Suppressor macrophage treated with lipopolysaccharide for 4 hours (primary cell): ENCODE data around the gene PRKD1.
"Not testable (repeated sequence)": the region's sequence is repeated elsewhere in the genome, so short reads cannot be mapped to it uniquely, and the experiment has no call there.

Experiments used
- DNase-seq: peaks from one replicate; pipeline ENCODE4 v3.0.0-alpha.2; 2020

PRKD1 gene

DNA sequence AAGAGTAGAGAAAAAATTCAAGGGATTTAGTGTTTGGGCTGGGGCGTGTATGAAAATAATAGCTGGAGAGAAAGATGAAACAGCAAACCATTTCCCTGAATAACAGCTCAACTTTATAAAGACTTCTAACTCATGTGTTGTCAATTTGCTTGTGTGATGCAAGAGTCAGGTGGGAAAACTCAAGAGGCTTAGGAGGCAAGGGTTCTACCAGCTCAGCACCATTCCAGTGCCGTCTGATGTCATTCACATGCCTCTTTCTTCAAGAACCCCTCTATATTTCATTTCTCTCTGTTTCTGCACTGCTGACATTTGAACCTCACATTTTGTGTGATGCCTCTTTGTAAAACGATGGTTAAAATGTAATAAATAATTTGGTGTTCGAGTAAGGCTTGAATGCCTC is 192.2 kb downstream of the PRKD1 start:
- no peak for DNase-seq

DNA sequence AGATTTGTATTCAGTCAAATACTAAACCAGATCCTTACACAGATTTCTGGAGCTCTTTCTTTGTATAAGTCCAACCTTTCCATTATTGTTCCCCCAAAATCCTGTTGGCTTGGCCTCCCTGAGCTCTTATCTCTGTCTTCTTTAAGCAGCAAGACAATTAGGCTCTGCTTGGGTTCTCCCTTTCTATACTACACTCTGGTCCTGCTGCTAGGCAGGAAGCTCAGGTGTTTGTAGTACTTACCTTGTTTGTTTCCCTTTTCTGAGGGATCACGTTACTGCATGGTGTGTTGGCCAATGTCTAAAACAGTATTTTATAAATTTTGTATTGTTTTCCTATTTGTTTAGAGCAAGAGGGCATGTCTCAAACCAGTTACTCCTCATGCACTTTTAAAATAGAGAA is 192.9 kb downstream of the PRKD1 start:
- DNase-seq, result no peak

DNA sequence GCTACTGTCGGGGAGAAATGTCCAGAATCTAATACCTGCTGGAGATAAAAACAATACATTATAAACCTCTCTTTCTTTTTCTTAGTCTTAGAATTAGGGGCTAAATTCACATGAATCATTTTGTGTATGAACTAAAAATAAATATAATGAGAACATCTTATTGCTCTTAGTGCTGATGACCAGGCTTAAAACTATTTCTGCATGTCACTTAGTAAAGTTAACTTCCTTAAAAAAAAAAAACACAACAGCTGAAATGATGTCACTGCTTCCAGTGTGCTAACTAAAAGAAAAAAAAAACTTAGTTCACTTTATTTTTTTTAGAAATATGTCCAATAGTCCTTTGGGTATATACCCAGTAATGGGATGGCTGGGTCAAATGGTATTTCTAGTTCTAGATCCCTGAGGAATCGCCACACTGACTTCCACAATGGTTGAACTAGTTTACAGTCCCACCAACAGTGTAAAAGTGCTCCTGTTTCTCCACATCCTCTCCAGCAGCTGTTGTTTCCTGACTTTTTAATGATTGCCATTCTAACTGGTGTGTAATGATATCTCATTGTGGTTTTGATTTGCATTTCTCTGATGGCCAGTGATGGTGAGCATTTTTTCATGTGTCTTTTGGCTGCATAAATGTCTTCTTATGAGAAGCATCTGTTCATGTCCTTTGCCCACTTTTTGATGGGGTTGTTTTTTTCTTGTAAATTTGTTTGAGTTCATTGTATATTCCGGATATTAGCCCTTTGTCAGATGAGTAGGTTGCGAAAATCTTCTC is 200.9 kb downstream of the PRKD1 start:
- DNase-seq, result not testable (repeated sequence)

DNA sequence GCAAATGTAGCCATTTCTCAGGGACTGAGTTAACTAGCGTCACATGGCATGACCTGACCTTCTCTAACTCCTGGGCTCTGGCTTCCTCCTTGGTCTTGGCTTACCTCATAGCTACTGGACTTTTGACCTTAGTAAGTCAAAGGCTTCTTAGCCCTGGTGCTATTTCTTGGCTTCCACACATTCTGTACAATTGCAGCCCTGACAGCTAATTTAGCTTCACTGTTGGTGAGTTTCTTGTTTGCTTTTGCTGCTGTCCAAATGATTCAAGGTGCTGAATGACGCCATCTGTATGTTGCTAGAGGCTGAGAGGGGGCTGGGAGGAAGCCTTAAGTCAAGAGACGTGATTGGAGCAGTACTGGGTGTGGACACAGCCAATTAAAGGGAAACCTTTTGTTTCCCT is 202.7 kb downstream of the PRKD1 start:
- DNase-seq, result no peak

DNA sequence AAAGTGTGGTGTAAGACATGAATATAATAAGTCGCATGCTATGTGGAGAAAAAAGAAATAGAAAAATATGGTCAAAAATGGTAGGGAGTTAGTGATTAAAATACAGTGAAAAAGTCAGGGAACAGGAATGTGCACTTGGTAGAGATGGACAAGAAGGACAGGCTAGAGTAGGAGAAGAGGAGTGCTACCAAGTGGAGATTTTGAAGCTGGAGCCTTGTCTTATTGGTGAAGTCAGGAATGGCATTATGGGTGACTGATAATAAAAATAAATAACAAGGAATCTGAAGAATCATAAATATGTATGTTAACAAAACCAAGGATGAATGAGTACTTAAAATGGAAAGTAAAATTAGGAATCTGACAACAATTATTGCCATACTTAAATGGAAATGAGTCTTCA is 204.8 kb downstream of the PRKD1 start:
- no peak for DNase-seq

DNA sequence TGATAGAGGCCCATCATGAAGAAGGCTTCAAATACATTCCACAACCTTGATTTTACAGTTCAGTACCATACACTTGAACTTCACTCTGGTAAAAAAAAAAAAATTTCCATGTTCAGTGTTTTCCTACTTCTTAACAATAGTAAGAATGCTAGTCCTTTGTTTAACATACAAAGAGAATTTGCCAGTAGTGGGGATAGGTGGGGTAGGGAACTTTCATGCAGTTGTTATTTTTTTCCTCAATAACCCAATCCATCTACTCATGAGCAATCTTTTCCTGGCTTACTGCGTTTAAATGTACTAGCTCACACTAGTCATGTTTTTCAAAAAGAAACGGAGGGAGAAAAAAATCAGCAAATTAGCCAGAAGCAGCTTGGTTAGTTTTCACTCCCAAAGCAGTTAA is 206.1 kb downstream of the PRKD1 start:
- no peak for DNase-seq

DNA sequence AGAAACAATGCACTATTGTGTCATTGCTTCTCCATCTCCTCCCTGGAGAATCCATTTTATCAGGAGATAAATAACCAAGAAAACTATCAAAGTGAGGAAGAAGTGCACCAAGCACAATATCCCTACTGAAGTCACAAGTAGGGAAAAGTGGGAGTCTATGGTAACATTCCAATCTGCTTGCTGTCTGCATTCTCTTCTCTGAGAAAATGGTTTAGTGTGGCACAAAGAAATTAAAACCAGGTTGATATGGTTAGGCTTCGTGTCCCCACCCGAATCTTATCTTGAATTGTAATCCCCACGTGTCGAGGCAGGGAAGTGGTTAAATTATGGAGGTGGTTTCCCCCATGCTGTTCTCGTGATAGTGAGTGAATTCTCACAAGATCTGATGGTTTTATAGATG is 209.7 kb downstream of the PRKD1 start:
- DNase-seq, result no peak

DNA sequence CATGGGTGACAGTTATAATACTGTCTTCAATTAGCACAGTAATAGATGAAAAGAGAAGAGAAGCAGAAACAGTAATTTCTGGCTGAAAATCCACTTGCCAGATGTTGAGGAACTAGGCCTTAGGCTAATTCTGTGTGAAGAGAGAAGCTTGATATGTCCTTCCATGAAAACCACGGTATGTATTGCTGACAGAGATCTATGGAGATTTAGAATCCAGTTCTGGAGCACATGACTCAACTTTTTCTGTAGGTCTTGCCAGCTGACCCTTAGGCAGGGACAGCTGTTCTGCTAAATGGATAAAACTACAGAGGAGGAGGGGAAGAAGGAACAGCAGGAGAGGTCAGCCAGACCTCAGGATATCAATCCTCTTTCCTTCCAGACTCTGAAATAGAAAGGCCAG is 211.5 kb downstream of the PRKD1 start:
- no peak for DNase-seq

DNA sequence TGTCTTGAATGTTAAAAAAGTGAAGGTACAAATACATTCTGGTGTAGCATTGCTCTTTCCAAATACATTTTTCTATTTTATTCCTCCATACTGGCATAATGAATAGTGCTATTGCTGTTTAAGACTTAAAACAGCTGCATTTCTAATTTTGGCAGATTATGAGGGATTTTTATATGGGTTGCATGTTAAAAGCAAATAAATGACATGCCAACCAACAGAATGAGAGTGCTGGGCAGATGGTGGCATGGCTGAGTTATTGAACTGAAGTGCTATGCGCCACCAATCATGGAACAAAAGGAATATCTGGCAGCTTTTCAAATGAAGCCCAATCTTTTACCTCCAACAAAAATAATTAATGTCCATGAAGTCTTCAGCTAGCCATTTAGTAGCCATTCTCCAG is 215.0 kb downstream of the PRKD1 start:
- no peak for DNase-seq

DNA sequence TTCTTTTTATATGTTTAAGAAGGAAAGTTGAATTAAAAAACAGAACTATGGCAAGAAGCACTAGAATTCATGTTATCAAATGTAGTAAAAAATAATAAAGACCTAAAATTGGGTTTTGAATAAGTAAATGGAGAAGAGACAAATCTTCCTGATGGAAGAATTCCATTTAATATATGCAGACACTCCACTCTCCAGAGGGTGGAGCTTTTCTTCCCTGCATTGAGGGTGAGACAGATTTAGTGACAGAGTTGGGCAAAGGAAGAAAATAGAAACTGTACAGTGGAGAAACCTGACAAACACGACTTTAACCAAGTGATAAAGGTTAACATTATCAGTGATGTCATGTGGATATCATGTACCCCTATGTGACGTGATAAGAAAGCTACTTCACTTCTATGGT is 217.6 kb downstream of the PRKD1 start:
- DNase-seq, result no peak

DNA sequence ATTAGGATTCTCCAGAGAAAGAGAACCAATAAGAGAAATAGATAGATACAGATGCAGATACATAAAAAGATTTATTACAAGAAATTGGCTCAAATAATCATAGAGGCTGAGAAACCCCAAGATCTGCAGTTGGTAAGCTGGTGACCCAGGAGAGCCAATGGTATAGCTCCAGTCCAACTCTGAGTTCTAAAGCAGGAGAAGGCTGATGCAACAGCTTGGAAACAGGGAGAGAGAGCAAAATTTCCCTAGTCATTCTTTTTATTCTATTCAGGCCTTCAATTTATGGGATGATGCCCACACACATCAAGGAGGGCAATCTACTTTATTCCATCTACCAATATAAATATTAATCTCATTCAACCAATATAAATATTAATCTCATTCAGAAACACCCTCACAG is 218.2 kb downstream of the PRKD1 start:
- DNase-seq, result no peak

DNA sequence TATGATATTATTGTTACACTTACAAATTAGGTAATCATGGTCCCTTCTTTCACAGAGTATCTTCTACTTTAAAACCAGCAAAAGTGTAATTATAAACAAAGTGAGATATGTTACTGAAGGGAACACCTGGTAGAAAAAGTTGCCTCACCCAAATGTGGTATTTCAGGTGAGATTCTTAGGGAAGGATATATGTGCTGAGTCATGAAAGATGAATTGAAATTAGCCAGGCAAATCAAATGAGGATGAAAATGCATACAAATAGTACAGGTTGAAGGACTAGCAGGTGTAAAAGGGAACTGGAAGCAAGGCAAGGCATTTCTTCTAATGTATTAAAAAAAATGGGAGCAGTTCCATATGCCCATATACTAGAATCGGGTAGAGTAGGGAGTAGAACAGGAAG is 220.9 kb downstream of the PRKD1 start:
- no peak for DNase-seq

DNA sequence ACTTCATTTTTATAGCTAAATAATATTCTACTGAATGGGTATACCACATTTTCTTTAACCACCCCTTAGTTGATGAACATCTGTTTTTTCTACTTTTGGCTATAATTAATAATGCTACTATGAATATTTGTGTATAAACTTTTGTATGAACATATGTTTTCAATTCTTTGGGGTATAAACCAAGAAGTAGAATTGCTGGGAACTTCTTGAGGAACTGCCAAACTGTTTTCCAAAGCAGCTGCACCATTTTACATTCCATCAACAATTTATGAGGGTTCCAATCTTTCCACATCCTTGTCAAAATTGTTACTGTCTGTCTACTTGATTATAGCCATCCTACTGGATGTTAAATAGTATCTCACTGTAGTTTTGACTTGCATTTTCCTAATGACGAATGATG is 221.8 kb downstream of the PRKD1 start:
- no peak for DNase-seq

DNA sequence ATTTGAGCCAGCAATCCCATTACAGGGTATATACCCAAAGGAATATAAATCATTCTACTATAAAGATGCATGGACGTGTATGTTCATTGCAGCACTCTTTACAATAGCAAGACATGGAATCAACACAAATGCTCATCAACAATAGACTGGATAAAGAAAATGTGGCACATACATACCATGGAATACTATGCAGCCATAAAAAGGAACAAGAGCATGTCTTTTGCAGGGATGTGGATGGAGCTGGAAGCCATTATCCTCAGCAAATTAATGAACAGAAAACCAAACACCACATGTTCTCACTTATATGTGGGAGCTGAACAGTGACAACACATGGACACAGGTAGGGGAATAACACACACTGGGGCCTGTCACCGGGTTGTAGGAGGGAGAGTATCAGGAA is 238.1 kb downstream of the PRKD1 start:
- not testable (repeated sequence) for DNase-seq

DNA sequence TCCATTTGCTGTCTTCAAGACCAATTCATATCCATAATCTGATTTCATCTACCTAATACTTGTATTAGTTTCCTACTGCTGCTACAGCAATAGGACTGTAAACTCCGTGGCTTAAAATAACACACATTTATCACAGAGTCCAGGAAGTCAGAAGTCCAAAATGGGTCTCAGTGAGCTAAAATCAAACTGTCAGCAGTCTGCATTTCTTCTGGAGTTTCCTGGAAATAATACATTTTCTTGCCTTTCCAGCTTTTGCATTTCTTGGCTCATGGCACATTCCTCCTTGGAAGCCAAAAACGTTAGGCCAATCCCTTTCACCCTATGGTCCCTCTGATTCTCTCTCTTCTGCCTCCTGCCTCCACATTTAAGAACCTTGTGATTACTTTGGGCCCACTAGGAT is 239.8 kb downstream of the PRKD1 start:
- no peak for DNase-seq

DNA sequence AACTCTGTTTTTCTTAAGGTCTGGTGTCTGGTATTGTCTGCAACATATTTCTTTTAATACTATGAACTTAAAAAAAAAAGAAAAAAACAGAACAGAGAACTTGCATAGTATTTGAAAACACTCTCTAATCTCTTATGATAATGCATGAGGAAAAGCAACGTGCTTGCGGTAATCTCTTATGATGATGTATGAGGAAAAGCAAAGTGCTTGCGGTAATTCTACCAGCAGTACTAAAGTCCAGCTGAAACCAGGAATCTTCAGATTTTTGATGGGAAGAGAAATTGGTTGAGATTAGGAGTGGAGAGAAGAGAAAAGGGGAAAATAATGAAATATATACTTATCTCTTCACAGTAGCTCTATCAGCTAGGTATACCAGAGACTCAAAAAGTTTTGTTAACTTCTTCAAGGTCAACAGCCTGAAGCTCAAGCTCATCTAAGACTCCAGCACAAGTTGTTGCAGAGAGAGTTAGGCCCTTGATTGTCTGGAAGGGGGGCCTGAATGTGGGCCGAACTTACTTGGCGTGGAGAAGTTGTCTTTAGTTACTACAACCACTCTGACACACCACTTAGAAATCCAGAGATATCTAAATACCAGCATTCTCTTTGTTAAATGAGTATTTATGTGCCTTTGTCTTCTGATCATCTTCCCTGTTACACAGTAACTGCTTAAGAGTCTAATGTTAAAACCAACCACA is 240.4 kb downstream of the PRKD1 start:
- DNase-seq, result no peak

DNA sequence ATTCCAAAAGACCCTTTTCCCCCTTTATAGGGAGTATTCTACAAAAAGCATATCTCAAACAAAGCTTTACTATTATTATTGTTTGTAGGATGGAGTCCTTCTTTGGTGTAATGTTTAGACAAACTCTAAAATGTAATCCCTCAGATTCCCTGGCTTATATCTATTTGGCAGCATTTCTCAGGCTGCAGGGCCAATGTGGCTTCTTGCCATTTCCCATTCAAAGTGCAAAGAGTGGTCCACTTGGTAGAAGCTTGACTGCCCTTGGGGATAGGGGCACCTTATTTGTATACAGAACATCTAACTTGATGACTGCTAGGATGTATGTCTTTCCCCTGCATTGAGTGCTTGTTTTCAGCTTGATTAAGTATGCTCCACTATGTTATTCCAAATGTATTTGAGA is 242.7 kb downstream of the PRKD1 start:
- DNase-seq, result no peak

DNA sequence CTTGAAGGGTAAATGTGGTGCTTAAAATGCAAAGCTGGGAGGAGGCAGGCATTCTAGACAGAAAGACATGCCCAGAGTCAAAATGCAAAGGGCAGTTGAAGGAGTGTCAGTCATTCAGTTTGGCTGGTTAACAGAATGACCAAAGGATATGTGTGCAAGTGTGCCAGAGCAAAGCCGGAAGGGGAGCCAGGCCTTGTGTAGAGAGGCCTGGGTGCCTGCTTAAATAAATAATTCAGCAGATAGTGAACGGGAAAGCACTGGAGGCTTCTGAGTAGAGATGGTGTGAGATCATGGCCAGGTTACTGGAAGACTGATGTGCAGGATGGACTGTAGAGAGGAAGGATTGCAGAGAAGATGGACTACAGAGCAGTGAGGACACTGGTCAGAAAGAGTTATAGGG is 244.9 kb downstream of the PRKD1 start:
- no peak for DNase-seq

DNA sequence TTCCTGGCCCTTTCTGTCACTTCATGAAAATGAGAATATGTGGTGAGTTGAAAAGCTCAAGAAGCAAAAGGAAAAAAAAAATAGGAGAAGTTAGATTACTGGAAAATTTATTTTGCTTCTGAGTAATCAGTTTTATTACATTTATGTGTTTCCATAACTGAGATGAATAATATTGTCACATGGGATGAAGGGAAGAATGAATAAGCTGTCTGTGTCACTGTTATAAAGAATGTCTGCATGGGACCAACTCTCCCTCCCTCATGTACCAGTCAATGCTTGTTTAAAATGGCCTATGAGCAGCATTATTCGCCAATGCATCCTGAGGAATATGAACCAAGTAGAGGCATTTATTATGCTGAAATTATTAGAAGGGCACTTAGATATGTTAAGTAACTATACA is 246.3 kb downstream of the PRKD1 start:
- DNase-seq, result no peak

DNA sequence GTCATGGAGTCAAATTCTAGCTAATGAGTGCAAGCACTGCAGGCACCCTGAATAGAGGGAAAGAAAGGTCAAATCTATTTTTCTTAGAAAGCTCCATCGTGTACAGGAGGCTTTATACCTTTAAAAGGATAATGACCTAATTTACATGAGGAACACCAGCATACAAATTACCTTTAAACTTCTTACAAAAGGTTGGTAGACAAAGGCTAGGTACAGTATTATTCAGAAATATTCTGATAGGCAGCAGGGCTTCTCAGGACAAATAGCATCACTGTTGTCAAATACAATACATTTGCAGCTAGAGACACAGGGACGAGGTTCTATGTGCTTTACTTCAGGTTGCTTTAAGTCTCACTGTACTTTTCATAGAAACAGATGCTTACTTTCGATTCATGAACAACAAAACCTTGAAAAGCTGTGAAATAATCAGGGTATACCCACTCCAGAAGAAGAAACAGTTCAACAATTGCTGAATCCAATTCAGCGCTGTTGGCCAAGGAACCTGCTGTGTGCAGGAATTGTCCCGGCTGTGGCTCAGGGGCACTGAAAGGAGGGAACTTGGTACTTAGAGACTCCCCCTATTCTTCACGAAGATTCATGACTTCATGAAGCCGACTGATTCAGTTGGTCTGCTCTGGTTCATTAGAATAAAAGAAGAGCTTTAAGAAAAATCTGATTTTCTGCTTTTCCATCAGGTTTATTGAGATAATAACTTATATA is 252.9 kb downstream of the PRKD1 start:
- no peak for DNase-seq

DNA sequence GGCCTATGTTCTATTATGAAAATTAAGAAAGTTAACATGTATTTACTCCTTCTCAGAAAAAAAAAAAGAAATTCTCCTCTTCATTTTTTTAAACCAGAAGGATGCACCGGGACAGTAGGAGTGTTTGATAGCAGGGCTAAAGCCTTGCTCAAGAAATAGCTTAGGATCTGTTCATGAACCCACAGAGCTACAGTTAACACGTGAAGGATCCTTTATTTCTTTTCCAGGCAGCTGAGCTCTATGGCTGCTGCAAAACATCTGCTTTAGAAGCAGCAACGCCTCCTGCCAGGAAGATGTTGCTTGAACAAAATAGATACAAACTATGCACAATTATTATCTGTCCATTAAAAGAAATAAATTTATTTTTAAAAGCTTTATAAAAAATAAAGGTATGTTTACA is 254.8 kb downstream of the PRKD1 start:
- no peak for DNase-seq

DNA sequence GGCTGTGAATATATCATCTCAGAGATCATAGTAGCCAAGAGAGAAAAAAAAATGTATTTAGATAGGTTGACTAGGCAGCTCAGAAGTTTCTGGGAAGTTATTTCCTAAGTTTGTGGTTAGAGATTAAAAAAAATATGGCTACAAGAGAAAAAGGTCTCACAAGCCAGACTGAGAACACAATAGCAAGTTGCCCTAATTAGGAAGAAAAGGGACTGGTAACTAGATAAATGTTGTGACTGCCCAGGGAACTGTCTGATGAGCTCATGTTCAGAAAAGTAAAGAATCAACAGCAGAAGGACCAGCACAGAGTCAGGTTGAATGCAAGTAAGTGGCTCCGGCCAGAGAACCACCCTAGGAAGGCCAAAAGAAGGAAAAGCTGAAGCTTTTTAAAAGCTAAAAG is 256.6 kb downstream of the PRKD1 start:
- no peak for DNase-seq

DNA sequence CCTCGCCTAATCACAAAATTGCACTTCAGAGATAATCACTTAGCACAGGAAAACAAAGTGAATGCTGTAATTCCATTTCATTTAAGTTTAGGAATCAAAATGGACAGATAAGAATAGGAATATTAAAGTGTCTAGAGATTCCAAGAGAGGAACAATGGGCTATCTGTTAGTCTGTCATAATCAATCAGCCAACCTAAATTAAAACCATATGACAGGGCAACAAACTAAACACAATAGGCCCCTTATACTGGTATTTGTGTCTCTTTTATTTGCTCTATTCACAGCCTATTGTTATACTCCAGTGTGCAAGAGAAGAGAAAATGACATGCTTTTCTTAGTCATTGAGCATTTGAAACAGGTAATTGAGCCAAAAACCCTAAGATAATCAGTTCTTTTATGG is 259.4 kb downstream of the PRKD1 start:
- DNase-seq, result no peak

DNA sequence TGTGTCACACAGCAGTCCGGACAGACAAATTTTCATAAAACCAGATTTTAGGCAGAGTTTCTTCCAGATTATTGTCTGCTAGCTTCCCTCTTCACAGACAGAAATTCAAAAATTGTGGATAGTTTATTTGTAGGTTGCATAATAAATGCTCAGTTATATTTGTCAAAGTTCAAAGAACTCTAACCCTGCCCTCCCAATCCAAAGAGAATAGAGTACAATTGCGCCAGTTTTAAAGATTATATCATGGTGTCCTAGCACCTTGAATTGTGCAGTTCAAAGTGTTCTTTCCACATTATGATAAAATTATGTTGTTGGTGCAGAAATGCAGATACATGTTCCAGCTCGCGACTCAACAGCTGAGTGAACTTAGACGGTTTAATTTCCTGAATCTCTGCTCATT is 263.1 kb downstream of the PRKD1 start:
- DNase-seq, result no peak
